ENCODE measurements around the gene LMTK3.

GRCh38 chr19:48516536-48516935, 4.9 kb upstream of the LMTK3 start:
- no peak for TF ChIP-seq CTCF (IDR thresholded peaks at IDR 0.05)
- no peak for TF ChIP-seq POLR2A (IDR thresholded peaks at IDR 0.05)

Data from body of pancreas (tissue), 4 donors.